GM20000 (cell line): Measurements from ENCODE around the gene RFFL.
"Not testable (repeated sequence)": the region's sequence is repeated elsewhere in the genome, so short reads cannot be mapped to it uniquely, and the experiment has no call there.

Source experiments
- DNase-seq: peaks from one replicate; pipeline ENCODE4 v3.0.0; 2012; ENCODE audit warnings: low spot score
- CTCF ChIP-seq: IDR thresholded peaks from 2 replicates; pipeline ENCODE4 v1.5.1; 2012; ENCODE audit warnings: mild to moderate bottlenecking, control low read depth; ENCODE audit errors: extremely low read depth, missing control alignments

RFFL gene

GRCh38 chr17:35097776-35098175, 34.3 kb upstream of the RFFL start:
- DNase-seq, result no peak
- TF ChIP-seq CTCF, result no peak

- no peak for DNase-seq
- no peak for TF ChIP-seq CTCF
Measured at GRCh38 chr17:35095741-35096140, 32.2 kb upstream of the RFFL start.

- no peak for TF ChIP-seq CTCF
- DNase-seq, result no peak
Measured at GRCh38 chr17:35094902-35095301, 31.4 kb upstream of the RFFL start.

- not testable (repeated sequence) for DNase-seq
Measured at GRCh38 chr17:35090707-35091106, 27.2 kb upstream of the RFFL start.

GRCh38 chr17:35089586-35090296, 26.2 kb upstream of the RFFL start:
- DNase-seq, result peak; percentile 22
- no peak for TF ChIP-seq CTCF

GRCh38 chr17:35088881-35089585, 25.5 kb upstream of the RFFL start:
- peak; percentile 94 for DNase-seq
- peak; percentile 89 for TF ChIP-seq CTCF

GRCh38 chr17:35088356-35088880, 24.9 kb upstream of the RFFL start:
- peak; percentile 7 for TF ChIP-seq CTCF
- peak; percentile 21 for DNase-seq
